Measurements from ENCODE around the gene LRP5. TPM values are rescaled to one million over a fixed set of nuclear protein-coding genes. Genes with fewer than 3 reads are reported as not detected.

Gene LRP5
- total and polyA plus RNA-seq, 2 experiments from 2014 or later: 26.9 to 51.1 TPM

- no peak for TF ChIP-seq ZNF462 (CRISPR knock-in tag; IDR thresholded peaks at IDR 0.05)
Observed at GRCh38 chr11:68379206-68379605, 66.8 kb downstream of the LRP5 start (continued).

GRCh38 chr11:68380786-68381622 lies 68.6 kb downstream of the LRP5 start:
- Histone ChIP-seq H3K36me3 (ENCODE audit: insufficient read depth) (no peaks in the 10 kb centered on the region), H3K27me3 (ENCODE audit: insufficient read depth) (no peaks in the 10 kb centered on the region), H3K4me1 (ENCODE audit: insufficient read depth) (no peaks in the 10 kb centered on the region), H3F3A (replicated peaks; ENCODE audit: low read depth) (no peaks in the 10 kb centered on the region), H3K4me2 (no peak overlapping the region), H3K79me2 (replicated peaks; ENCODE audit: insufficient read depth) (no peaks in the 10 kb centered on the region), H3K27ac (ENCODE audit: low read depth) (peak overlapping the region; percentile 26; the same call in 1 of the 2 replicates), H4K20me1 (replicated peaks; ENCODE audit: insufficient read depth) (0 out of 2 replicates have a peak, but pooled peaks cover 2% of the 10 kb centered on the region), H3K9me2 (ENCODE audit: insufficient read depth) (no peaks in the 10 kb centered on the region), H2AFZ (no peak overlapping the region), H3K4me3 (no peak overlapping the region)
- H3K4me3 Mint-ChIP-seq: no peak overlapping the region
- H3K9me3 Mint-ChIP-seq: no peaks in the 10 kb centered on the region
- peaks cover 15% of the 10 kb centered on the region for H3K27me3 Mint-ChIP-seq (ENCODE audit: insufficient read depth, low read depth, poor library complexity)
- DNase-seq (ENCODE audit: low spot score) (no peak), ATAC-seq (no peak)
- peak overlapping the region; percentile 80 for H3K27ac Mint-ChIP-seq
- peaks cover 10% of the 10 kb centered on the region for H3K4me1 Mint-ChIP-seq
- peaks cover 11% of the 10 kb centered on the region; the same call in 2 of the 3 replicates for H3K36me3 Mint-ChIP-seq (ENCODE audit: low read depth)
- TF ChIP-seq NANOG (IDR thresholded peaks at IDR 0.05; ENCODE audit: borderline replicate concordance) (no peak), ZNF331 (CRISPR knock-in tag; IDR thresholded peaks at IDR 0.05; ENCODE audit: low read depth) (no peak), JUNB (IDR thresholded peaks at IDR 0.05; ENCODE audit: unreplicated experiment) (no peak), ZNF462 (CRISPR knock-in tag; IDR thresholded peaks at IDR 0.05) (no peak), STAT1 (IDR thresholded peaks at IDR 0.05; ENCODE audit: unreplicated experiment) (no peak)
